ENCODE measurements around the gene TSPAN18.

TSPAN18 gene

DNA sequence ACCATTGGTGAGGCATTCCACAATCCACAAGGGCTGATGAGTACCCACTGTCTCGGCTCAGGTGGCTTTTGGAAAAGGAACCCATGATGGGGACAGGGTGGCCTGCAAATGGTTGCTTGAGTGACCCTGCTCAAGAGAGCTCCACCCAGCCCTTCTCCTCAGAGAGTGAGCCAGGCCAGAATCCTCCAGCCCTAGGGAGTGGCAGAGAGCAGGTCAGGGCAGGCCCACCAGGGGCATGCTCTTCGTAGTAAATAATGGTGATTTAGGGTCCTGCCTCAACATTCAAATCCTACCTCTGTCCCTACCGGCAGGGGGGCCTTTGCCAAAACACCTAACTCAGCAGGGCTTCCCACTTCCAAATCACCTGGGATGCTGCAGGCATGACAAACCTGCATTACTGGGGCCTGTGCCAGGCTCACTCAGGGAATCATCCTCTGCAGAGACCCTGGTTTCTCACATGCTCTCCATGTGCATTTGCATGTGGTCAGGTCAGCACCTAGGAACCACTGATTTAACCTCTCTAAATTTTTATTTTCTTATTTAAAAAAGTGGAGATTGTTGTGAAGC is 241.3 kb downstream of the TSPAN18 start:
- DNase-seq: no peak

GRCh38 chr11:44968510-44968909 is 241.7 kb downstream of the TSPAN18 start:
- DNase-seq: no peak

GRCh38 chr11:44969651-44970252 is 243.0 kb downstream of the TSPAN18 start:
- DNase-seq: no peak

DNA sequence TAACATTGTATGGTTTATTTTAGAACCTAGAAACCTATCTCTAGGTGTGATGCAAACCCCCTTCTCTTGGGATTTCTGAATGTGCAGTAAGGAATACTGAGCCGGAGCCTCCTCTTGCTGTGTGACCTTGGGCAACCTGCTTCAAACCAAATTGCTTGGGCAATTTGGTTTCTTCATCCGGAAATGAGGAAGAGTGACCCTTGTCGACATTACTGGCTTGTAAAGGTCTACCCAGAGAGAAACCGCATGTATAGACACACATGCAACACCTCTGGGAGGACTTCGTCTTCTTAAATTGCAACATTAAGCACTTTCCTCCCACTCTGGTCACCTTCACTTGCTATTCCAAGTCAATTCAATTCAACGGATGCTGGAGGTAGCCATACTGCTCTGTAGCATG is 243.5 kb downstream of the TSPAN18 start:
- DNase-seq: no peak

DNA sequence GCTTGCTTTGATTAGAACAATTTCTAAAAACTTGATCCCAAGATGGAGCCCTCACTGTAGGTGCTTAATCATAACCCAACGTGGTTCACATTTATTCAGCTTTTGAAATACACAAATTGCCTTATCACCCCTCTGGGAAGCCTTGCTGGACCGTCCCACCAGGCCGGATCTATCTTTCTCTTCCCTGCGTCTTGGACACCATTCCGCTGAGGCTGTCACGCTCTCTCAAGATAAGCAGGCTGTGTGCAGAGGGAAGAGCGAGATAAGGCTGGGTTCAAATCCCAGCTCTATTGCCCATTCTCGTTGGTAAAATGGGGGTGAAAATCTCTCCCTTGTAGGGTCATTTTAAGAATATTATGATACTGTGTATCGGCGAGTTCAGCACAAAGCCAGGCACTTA is 244.4 kb downstream of the TSPAN18 start:
- no peak for DNase-seq

GRCh38 chr11:44972746-44973435 is 246.1 kb downstream of the TSPAN18 start:
- DNase-seq: no peak

DNA sequence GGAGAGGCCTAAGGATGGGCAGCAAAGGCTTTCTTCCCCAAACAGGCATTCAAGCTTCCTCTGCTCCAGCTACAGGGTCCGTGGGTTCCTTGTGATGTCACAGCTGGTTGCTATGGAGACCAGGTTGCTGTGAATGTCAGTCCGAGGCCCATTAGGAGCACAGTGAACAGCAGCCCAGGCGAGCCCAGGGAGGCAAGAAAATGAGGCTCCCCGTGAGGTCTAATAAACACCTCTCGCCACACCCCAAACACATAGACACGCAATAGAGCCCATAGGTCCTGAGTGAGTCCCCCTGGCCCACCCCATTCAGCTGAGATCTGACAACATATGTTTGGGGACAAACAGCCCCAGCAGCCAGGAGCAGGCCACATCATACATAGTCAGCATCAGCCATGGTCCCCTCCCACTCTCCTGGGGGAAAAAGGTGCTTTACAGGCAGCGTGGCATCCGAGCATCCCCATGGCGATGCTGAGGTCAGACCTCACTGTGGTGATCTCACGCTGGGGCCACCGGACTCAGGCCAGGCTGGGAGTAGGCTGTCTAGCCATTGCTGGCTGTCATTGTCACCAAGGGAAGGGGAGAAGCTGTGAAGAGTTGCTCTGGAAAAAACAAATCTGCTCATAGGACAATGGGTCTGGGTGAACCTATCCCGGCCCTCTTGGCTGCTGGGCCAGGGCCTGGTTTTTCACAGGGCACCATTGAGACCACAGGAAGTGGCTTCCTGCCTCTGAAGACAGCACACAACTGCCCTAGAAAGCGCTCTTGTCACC is 247.1 kb downstream of the TSPAN18 start:
- no peak for DNase-seq

- DNase-seq: no peak
Observed at GRCh38 chr11:44974402-44975000, 247.7 kb downstream of the TSPAN18 start.

GRCh38 chr11:44976576-44976975 is 249.8 kb downstream of the TSPAN18 start:
- no peak for DNase-seq

DNA sequence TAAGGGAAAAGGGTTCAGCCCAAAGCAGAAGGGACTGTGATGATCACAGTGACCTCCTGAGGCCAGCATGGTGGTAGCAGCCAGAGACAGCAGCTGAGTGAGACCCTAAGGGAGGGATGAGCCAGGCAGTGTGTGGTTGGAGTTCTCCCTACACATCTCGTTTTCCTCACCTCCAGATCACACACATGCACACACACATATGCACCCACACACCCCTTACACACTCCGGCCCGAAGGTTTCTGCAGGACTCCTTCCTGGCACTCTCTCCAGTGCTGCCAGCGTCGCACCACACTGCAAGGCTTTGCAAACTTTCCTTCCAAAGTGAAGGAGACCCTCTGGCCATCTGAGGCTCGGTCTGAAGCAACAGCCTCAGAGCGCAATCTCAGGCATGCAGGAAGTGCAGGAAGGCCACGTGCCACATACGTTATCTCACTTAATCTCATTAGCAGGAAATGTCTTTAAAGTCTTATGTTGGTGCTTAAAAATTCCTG is 250.8 kb downstream of the TSPAN18 start:
- DNase-seq: peak; percentile 26

DNA sequence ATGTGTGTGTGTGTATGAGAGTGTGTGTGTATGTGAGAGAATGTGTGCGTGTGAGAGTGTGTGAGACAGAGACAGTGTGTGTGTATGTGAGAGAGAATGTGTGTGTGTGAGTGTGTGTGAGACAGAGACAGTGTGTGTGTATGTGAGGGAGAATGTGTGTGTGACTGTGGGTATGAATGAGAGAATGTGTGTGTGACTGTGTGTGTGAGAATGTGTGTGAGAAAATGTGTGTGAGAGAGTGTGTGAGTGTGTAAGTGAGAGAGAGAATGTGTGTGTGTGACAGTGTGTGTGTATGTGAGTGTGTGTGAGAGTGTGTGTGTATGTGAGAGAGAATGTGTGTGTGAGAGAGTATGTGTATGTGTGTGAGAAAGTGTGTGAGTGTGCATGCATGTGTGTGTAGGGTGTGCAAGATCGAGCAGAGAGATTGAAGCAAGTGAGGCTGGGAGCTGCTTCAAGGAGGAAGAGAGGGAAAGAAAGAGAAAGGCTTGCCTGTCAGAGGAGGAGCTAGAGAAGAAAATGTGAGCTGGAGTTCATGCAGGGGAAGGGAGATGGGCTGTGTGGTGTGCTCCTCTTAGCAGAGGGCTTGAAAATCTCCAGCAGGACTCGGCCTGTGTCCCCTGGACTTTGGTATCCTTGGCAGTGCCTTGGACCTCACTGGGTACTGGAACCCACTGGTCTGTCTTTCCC is 251.7 kb downstream of the TSPAN18 start:
- no peak for DNase-seq

GRCh38 chr11:44978961-44979331 is 252.2 kb downstream of the TSPAN18 start:
- DNase-seq: peak; percentile 98

DNA sequence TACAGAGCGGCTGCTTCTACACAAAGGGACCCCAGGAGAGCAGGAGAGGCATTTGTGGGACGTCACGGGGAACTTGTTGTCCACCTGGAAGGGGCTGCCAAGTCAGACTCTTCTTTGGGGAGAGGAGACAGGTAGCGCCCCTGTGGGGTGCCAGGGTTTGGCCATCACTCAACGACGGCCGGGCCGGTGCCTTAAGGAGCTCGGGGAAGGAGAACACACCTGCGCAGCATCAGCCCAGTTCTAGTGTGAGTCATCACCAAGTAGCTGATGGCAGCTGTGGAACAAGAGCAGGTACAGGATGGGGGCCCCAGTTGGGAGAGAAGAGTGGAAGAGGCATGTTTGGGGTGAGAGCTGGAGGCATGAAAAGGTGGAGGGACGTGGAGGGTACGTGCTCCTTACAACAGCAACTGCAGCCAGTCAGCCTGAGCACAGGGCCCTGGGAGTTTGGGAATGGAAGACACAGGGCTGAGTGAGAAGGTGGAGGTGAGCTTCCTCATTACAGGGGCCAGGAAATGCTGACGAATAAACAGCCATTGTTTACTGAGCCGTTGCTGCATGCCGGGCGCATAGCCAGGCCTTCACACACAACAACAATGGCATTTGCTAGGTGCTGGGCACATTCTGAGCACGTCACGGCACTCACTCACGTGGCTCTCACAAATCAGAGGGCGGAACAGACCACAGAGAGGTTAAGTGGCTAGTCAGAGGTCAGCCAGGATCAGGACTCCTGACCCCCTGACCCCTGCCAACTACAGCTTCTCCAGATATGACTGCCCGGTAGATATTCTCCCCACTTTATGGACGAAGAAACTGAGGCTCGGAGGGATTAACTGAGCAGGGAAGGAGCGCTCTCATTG is 253.0 kb downstream of the TSPAN18 start:
- DNase-seq: peak; percentile 97

- no peak for DNase-seq
Observed at GRCh38 chr11:44980533-44981427, 254.0 kb downstream of the TSPAN18 start.
